Hepatocyte (in vitro differentiated cells): ENCODE measurements around the gene KRTAP6-2. TPM values are rescaled to one million over a fixed set of nuclear protein-coding genes. Genes with fewer than 3 reads are reported as not detected.

Experiments used
- DNase-seq: peaks from one replicate; pipeline ENCODE4 v3.0.0-alpha.2; 2016; ENCODE audit warnings: low spot score
- H2AFZ ChIP-seq: fragments of 200-600 bp; sonication (generic); 2 replicates; pipeline ENCODE4 v1.6.0; 2016; ENCODE audit warnings: antibody characterized with exemption, mild to moderate bottlenecking
- H3K27ac ChIP-seq: fragments of 200-600 bp; sonication (generic); 2 replicates; pipeline ENCODE4 v1.5.1; 2016; ENCODE audit warnings: mild to moderate bottlenecking
- H3K27me3 ChIP-seq: fragments of 200-600 bp; sonication (generic); 2 replicates; pipeline ENCODE4 v1.6.1; 2016
- H3K36me3 ChIP-seq: fragments of 200-600 bp; sonication (generic); replicated peaks from 2 replicates; pipeline ENCODE4 v1.5.1; 2016; ENCODE audit warnings: low read depth; ENCODE audit not compliant: insufficient read depth
- H3K4me1 ChIP-seq: fragments of 200-600 bp; sonication (generic); 2 replicates; pipeline ENCODE4 v1.5.1; 2016; ENCODE audit warnings: mild to moderate bottlenecking, moderate library complexity; ENCODE audit not compliant: insufficient read depth
- H3K4me2 ChIP-seq: fragments of 200-600 bp; sonication (generic); 2 replicates; pipeline ENCODE4 v1.6.0; 2016
- H3K4me3 ChIP-seq: fragments of 200-600 bp; sonication (generic); 2 replicates; pipeline ENCODE4 v1.5.1; 2016; ENCODE audit warnings: mild to moderate bottlenecking
- H3K79me2 ChIP-seq: fragments of 200-600 bp; sonication (generic); 2 replicates; pipeline ENCODE4 v1.6.0; 2017; ENCODE audit warnings: mild to moderate bottlenecking
- H3K9me2 ChIP-seq: fragments of 200-600 bp; sonication (generic); replicated peaks from 2 replicates; pipeline ENCODE4 v1.6.0; 2017; ENCODE audit warnings: mild to moderate bottlenecking; ENCODE audit not compliant: insufficient read depth
- H3K9me3 ChIP-seq: fragments of 200-600 bp; sonication (generic); 2 replicates; pipeline ENCODE4 v1.5.1; 2016; ENCODE audit warnings: low read depth, mild to moderate bottlenecking
- H4K20me1 ChIP-seq: fragments of 200-600 bp; sonication (generic); 2 replicates; pipeline ENCODE4 v1.6.0; 2016; ENCODE audit warnings: mild to moderate bottlenecking; ENCODE audit not compliant: insufficient read depth, poor library complexity, severe bottlenecking
- EZH2 ChIP-seq: fragments of 200-600 bp; sonication (generic); IDR thresholded peaks from 2 replicates; pipeline ENCODE4 v1.6.1; 2016; ENCODE audit warnings: antibody characterized with exemption, mild to moderate bottlenecking, borderline replicate concordance
- EZH2phosphoT487 ChIP-seq: fragments of 200-600 bp; sonication (generic); IDR thresholded peaks from one replicate; pipeline ENCODE4 v1.6.1; 2018; ENCODE audit warnings: antibody characterized with exemption, mild to moderate bottlenecking, low read depth, moderate library complexity; ENCODE audit not compliant: unreplicated experiment, severe bottlenecking
- WGBS: methylation state at CpG from one replicate; pipeline ENCODE4 v1.1.6; 2016; ENCODE audit warnings: low lambda C conversion rate; ENCODE audit errors: missing lambda C conversion rate; 5-methylcytosine and 5-hydroxymethylcytosine counted together
- polyA plus RNA-seq: library from polyadenylated mRNA; unstranded; fragments of >200 nt; fragmentation: Nextera tagmentation; extraction: Ambion mirVana; gene quantifications from 2 replicates; pipeline ENCODE4 v1.2.1, GENCODE V29; 2016
- total RNA-seq: library from RNA; depleted of rRNA; stranded (reverse); fragments of >200 nt; gene quantifications from 2 replicates; pipeline ENCODE4 v1.2.3, GENCODE V29; 2014
- TF ChIP-seq, protein P1 (sequence below): fragments of 200-600 bp; sonication (generic); IDR thresholded peaks from 2 replicates; pipeline ENCODE4 v1.5.1; 2016; ENCODE audit warnings: antibody characterized with exemption, mild to moderate bottlenecking; ENCODE audit not compliant: poor library complexity

Gene KRTAP6-2
- total and polyA plus RNA-seq, 2 experiments from 2014 or later: not detected

DNA sequence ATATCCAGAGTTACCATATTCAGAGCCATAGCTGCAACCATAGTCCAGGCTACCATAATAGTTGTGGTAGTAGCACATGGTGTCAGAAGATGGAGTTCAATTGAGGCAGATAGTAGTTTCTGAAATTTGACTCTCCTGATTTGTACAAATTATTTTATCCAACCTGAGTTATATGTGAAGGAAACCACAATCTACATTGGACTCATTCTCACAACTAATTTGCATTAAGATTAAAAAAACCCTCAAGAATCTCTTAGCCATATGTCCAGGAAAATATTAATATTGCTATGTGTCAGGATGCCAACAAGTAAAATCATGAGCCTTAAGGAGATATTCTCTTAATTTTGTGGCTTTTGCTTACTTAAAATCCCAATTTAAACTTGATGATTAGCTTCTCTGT is 8.4 kb downstream of the KRTAP6-2 start, which contains the start of gene KRTAP22-2:
TSS of gene KRTAP22-2 (minus strand) at position 101 of the 400 bp plus-strand sequence.
- no peaks in the 10 kb centered on the region for H4K20me1 ChIP-seq
- no peaks in the 10 kb centered on the region for H3K4me1 ChIP-seq
- no peak for DNase-seq
- H3K79me2 ChIP-seq: no peaks in the 10 kb centered on the region
- TF ChIP-seq, protein P1, sequence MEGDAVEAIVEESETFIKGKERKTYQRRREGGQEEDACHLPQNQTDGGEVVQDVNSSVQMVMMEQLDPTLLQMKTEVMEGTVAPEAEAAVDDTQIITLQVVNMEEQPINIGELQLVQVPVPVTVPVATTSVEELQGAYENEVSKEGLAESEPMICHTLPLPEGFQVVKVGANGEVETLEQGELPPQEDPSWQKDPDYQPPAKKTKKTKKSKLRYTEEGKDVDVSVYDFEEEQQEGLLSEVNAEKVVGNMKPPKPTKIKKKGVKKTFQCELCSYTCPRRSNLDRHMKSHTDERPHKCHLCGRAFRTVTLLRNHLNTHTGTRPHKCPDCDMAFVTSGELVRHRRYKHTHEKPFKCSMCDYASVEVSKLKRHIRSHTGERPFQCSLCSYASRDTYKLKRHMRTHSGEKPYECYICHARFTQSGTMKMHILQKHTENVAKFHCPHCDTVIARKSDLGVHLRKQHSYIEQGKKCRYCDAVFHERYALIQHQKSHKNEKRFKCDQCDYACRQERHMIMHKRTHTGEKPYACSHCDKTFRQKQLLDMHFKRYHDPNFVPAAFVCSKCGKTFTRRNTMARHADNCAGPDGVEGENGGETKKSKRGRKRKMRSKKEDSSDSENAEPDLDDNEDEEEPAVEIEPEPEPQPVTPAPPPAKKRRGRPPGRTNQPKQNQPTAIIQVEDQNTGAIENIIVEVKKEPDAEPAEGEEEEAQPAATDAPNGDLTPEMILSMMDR: no peak
- TF ChIP-seq EZH2 (no peak), EZH2phosphoT487 (no peak)
- no peak within 1 kb of the TSS for H2AFZ ChIP-seq
- no peaks in the 10 kb centered on the region for H3K27me3 ChIP-seq
- H3K27ac ChIP-seq: no peak within 1 kb of the TSS
- no peaks in the 10 kb centered on the region for H3K9me3 ChIP-seq
- H3K4me2 ChIP-seq: no peak within 1 kb of the TSS
- no peaks in the 10 kb centered on the region for H3K36me3 ChIP-seq
- H3K9me2 ChIP-seq: no peaks in the 10 kb centered on the region
- no peak within 1 kb of the TSS for H3K4me3 ChIP-seq

DNA sequence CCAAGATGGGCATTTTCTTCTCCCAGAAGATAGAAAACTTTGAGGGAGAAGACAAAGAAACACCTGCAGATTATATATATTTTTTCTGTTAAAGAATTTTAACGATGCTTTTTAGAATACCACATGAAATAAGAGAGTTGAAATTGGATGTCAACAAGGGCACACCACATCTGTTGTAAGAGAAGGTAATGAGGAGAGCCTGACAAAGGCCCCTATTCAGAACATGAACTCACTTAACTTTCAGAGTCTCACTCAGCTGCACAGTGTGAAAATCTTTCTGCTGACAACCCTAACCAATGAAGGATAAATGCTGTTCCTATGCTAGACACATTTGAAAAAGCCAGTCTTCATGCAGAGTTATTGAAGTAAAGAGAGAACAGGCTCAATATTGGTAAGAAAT is 15.8 kb downstream of the KRTAP6-2 start:
- WGBS: 74% methylated on average over 1 of the region's 1 CpG
- DNase-seq: no peak
- Histone ChIP-seq H3K9me3 (no peaks in the 10 kb centered on the region), H3K4me3 (no peak overlapping the region), H3K27me3 (no peaks in the 10 kb centered on the region), H3K4me2 (no peak overlapping the region), H4K20me1 (no peaks in the 10 kb centered on the region), H3K36me3 (no peaks in the 10 kb centered on the region), H3K27ac (no peak overlapping the region), H2AFZ (no peak overlapping the region), H3K9me2 (no peaks in the 10 kb centered on the region), H3K4me1 (no peaks in the 10 kb centered on the region), H3K79me2 (no peaks in the 10 kb centered on the region)
- TF ChIP-seq, protein P1: no peak
- TF ChIP-seq EZH2phosphoT487: no peak
- TF ChIP-seq EZH2: no peak

DNA sequence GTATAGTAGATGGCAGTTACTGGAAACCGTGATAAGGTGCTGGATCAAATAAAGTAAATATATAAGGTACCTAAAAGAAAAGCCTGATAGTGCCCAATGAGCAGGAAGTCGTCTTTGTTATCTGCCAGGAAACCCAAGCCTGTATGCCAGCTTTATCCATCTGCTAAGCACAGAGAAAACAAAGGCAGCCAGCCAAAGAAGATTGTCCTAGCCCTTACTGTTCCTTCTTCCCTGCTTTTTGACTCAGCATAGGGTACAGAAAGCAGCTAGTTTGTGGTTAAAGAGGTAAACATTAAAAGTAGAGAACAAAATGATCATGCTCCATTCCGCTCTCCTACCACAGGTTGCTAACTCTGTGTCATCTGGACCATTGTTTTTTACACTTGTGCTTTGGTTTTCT is 18.6 kb downstream of the KRTAP6-2 start:
- Histone ChIP-seq H3K4me2 (no peak overlapping the region), H3K4me1 (no peaks in the 10 kb centered on the region), H4K20me1 (no peaks in the 10 kb centered on the region), H3K4me3 (no peak overlapping the region), H3K27me3 (no peaks in the 10 kb centered on the region), H3K79me2 (no peaks in the 10 kb centered on the region), H3K9me3 (no peaks in the 10 kb centered on the region), H3K9me2 (no peaks in the 10 kb centered on the region), H3K36me3 (no peaks in the 10 kb centered on the region), H2AFZ (no peak overlapping the region), H3K27ac (no peak overlapping the region)
- TF ChIP-seq, protein P1: no peak
- no peak for TF ChIP-seq EZH2phosphoT487
- TF ChIP-seq EZH2: no peak
- 67% methylated on average over 3 of the region's 3 CpGs for WGBS
- no peak for DNase-seq

GRCh38 chr21:30579346-30579745 is 19.4 kb downstream of the KRTAP6-2 start:
- Histone ChIP-seq H2AFZ (no peak overlapping the region), H4K20me1 (no peaks in the 10 kb centered on the region), H3K79me2 (no peaks in the 10 kb centered on the region), H3K4me1 (no peaks in the 10 kb centered on the region), H3K27me3 (no peaks in the 10 kb centered on the region), H3K4me2 (no peak overlapping the region), H3K9me2 (no peaks in the 10 kb centered on the region), H3K9me3 (no peaks in the 10 kb centered on the region), H3K27ac (no peak overlapping the region), H3K4me3 (no peak overlapping the region), H3K36me3 (no peaks in the 10 kb centered on the region)
- DNase-seq: no peak
- WGBS: 80% methylated on average over 1 of the region's 1 CpG
- TF ChIP-seq EZH2 (no peak), EZH2phosphoT487 (no peak)
- TF ChIP-seq, protein P1: no peak
